GM12801 (cell line): ENCODE results near the gene PLA2G12B.

ENCODE experiments used
- TF ChIP-seq, protein P1 (sequence below): IDR thresholded peaks from one replicate; pipeline ENCODE4 v1.5.1; 2011; ENCODE audit warnings: control low read depth; ENCODE audit not compliant: insufficient read length; ENCODE audit errors: extremely low read depth

Gene PLA2G12B

DNA sequence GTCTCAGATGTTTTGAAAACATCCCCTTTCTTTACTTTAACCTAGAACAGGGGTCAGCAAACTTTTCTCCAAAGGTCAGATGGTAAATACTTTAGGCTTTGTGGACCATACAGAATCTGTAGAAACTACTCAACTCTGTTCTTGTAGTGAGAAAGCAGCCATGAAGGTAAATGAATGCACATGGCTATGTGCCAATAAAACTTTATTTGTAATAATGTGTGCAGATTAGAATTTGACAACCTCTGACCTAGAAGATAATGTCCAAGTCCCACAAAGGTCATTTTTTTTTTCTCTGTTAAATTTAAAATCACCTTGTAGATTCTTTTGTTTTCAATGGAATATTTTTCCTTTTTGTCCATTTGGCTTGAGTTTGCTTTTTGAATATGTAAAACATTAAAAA, 43.9 kb downstream of the PLA2G12B start:
- TF ChIP-seq, protein P1, sequence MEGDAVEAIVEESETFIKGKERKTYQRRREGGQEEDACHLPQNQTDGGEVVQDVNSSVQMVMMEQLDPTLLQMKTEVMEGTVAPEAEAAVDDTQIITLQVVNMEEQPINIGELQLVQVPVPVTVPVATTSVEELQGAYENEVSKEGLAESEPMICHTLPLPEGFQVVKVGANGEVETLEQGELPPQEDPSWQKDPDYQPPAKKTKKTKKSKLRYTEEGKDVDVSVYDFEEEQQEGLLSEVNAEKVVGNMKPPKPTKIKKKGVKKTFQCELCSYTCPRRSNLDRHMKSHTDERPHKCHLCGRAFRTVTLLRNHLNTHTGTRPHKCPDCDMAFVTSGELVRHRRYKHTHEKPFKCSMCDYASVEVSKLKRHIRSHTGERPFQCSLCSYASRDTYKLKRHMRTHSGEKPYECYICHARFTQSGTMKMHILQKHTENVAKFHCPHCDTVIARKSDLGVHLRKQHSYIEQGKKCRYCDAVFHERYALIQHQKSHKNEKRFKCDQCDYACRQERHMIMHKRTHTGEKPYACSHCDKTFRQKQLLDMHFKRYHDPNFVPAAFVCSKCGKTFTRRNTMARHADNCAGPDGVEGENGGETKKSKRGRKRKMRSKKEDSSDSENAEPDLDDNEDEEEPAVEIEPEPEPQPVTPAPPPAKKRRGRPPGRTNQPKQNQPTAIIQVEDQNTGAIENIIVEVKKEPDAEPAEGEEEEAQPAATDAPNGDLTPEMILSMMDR, result no peak

DNA sequence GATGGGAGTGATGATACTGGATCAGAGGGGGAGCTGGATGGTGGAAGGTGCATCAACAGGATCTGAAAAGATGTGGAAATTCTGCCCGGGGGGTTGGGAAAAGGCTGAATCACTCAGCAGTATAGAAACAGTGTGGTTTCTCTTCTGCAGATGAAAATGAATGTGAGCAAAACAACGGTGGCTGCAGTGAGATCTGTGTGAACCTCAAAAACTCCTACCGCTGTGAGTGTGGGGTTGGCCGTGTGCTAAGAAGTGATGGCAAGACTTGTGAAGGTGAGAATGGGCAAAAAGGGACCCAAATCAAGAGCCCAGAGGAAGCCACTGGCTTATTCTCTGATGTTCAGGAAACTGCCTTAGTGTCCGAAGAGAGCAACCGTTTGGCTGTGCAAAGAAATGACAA, 48.2 kb downstream of the PLA2G12B start:
- TF ChIP-seq, protein P1, result no peak

DNA sequence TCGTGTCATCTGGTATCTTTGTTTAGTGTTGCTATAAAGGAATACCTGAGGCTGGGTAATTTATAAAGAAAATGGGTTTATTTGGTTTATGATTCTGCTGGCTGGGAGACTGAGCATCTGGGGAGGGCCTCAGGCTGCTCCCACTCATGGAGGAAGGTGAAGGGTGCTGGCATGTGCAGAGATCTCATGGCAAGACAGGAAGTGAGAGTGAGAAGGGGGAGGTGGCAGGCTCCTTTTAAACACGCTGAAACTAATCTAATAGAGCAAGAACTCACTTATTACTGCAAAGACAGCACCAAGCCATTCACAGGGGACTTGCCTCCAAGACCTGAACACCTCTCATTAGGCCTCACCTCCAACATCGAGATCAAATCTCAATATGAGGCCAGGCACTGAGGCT, 49.8 kb downstream of the PLA2G12B start:
- TF ChIP-seq, protein P1, result no peak

DNA sequence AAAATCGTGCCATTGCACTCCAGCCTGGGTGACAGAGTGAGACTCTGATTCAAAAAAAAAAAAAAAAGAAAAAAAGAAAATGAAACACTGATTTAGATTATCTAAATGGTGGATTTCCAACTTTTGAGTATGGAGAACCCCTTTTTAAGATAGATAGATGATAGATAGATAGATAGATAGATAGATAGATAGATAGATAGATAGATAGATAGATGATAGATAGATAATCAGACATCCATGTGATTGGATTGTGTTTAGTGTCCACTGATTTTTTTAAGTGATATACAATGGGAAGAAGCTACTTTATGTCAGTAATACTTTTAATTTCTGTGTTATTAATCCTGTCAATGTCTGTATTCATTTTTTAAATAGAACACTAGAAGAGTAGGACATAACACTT, 55.1 kb downstream of the PLA2G12B start:
- TF ChIP-seq, protein P1, result no peak

DNA sequence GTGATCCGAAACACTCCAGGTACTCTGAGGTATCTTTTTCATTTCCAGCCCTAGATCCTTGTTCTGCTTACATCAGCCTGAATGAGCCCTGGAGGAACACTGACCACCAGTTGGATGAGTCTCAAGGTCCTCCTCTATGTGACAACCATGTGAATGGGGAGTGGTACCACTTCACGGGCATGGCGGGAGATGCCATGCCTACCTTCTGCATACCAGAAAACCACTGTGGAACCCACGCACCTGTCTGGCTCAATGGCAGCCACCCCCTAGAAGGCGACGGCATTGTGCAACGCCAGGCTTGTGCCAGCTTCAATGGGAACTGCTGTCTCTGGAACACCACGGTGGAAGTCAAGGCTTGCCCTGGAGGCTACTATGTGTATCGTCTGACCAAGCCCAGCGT, 56.0 kb downstream of the PLA2G12B start:
- TF ChIP-seq, protein P1, result no peak

DNA sequence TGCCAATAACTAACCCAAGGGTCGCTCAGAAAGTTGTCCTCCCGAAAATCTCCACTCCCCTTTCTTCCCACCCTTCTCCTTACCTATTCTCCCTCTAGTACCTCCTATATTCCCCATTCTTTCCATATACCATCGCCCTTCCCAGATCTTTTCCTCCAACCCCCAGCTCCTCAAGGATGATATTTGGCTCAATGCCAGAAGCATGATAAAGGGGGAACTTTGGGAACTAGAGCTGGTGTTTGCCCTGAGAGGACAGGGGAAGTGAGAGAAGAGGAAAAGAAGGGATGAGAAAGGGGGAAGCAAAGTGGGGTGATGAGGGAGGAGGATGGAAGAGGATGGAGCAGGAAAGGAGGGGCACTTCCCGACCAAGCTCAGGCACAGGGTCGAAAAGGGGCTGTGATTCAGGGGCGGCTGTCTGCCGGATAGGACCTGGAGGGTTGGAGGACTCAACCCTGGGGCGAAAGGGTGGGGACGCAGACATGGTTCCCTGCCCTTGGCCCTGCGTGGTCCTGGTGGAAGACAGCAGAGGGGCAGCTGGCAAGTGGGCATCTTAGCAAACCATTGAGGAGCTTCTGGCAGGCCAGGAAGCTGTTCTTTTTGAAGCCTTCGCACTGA, 59.3 kb downstream of the PLA2G12B start:
- TF ChIP-seq, protein P1, result no peak

DNA sequence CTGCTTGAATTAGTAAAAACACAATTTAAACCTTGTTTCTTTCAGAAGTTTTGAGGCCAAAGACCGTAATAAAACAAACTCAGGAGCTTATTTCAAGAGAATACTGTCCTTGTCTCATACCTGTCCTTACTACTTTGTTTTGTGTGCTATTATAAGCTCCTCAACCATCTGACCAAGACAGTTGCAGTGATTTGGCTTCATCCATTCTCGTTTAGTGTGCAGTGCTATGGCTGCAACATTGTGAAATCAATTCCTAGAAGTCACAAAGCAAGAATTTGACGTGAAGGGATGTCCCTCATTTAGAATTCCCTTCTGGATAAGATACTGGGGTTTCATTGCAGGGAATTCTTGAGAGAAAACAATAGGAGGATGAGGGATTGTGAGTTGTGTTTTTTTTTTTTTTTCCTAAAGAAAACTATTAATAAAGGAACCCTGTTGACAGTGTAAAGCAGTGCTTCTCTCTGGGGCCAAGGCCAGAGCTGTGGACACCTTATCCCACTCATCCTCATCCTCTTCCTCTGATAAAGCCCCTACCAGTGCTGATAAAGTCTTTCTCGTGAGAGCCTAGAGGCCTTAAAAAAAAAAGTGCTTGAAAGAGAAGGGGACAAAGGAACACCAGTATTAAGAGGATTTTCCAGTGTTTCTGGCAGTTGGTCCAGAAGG, 61.3 kb downstream of the PLA2G12B start, which contains the start of gene OIT3:
OIT3 (plus strand) TSS at position 604 of the 663 bp plus-strand sequence. CDS start 60 bp downstream, outside the sequence.
- TF ChIP-seq, protein P1, result no peak
